Type B pancreatic cell (in vitro differentiated cells): ENCODE results near the gene KIF1A. TPM values are rescaled to one million over a fixed set of nuclear protein-coding genes. Genes with fewer than 3 reads are reported as not detected.

Experiments used
- DNase-seq: peaks from one replicate; pipeline ENCODE4 v3.0.0; 2021; ENCODE audit warnings: mixed read lengths; ENCODE audit not compliant: unreplicated experiment; ENCODE audit errors: extremely low spot score
- H3K27ac Mint-ChIP-seq: 2 replicates; pipeline ENCODE4 v1.8.0; 2021; ENCODE audit warnings: mild to moderate bottlenecking, mixed read lengths
- H3K27me3 Mint-ChIP-seq: 2 replicates; pipeline ENCODE4 v1.8.0; 2021; ENCODE audit warnings: mixed read lengths
- H3K36me3 Mint-ChIP-seq: 2 replicates; pipeline ENCODE4 v1.8.0; 2021; ENCODE audit warnings: mixed read lengths
- H3K4me1 Mint-ChIP-seq: one replicate; pipeline ENCODE4 v1.8.0; 2021; ENCODE audit warnings: mixed read lengths; ENCODE audit not compliant: unreplicated experiment
- H3K4me3 Mint-ChIP-seq: 2 replicates; pipeline ENCODE4 v1.8.0; 2021; ENCODE audit warnings: mild to moderate bottlenecking, mixed read lengths
- H3K9me3 Mint-ChIP-seq: 2 replicates; pipeline ENCODE4 v1.8.0; 2021; ENCODE audit warnings: mixed read lengths
- total RNA-seq: library from RNA; stranded (reverse); gene quantifications from 2 replicates; pipeline ENCODE4 v1.2.1, GENCODE V29; 2021; ENCODE audit warnings: low replicate concordance
- TF ChIP-seq, protein P1 (sequence below): fragments of 200-600 bp; sonication (generic); conservative IDR thresholded peaks from 2 replicates; pipeline ENCODE4 v1.5.0; 2021; ENCODE audit warnings: antibody characterized with exemption, mild to moderate bottlenecking

Gene KIF1A
- total RNA-seq, 1 donor from 2014 or later, result 78.4 TPM

DNA sequence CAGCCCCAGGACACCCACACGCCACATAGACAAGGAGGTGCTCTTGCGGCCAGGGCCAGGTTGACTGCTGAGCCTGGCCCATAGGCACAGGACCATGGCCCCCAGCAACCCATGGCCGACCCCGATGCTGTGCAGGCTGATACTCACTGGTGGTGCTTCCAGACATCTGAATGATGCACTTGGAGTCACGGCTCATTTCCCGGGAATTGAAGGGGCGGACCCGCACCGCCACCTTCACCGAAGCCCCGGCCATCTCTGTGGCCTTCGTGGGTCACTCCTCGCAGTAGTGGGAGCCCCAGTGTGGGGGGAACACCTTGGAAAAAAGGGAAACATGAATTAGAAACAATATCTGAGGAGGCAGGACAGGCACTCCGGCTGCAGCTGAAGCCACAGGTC is 22.5 kb downstream of the KIF1A start:
- Mint-ChIP-seq H3K4me3 (no peak overlapping the region), H3K27me3 (no peaks in the 10 kb centered on the region), H3K36me3 (peaks cover 7% of the 10 kb centered on the region), H3K27ac (no peak overlapping the region), H3K4me1 (peaks cover 30% of the 10 kb centered on the region), H3K9me3 (no peaks in the 10 kb centered on the region)
- TF ChIP-seq, protein P1, sequence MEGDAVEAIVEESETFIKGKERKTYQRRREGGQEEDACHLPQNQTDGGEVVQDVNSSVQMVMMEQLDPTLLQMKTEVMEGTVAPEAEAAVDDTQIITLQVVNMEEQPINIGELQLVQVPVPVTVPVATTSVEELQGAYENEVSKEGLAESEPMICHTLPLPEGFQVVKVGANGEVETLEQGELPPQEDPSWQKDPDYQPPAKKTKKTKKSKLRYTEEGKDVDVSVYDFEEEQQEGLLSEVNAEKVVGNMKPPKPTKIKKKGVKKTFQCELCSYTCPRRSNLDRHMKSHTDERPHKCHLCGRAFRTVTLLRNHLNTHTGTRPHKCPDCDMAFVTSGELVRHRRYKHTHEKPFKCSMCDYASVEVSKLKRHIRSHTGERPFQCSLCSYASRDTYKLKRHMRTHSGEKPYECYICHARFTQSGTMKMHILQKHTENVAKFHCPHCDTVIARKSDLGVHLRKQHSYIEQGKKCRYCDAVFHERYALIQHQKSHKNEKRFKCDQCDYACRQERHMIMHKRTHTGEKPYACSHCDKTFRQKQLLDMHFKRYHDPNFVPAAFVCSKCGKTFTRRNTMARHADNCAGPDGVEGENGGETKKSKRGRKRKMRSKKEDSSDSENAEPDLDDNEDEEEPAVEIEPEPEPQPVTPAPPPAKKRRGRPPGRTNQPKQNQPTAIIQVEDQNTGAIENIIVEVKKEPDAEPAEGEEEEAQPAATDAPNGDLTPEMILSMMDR, result no peak
- DNase-seq, result no peak

DNA sequence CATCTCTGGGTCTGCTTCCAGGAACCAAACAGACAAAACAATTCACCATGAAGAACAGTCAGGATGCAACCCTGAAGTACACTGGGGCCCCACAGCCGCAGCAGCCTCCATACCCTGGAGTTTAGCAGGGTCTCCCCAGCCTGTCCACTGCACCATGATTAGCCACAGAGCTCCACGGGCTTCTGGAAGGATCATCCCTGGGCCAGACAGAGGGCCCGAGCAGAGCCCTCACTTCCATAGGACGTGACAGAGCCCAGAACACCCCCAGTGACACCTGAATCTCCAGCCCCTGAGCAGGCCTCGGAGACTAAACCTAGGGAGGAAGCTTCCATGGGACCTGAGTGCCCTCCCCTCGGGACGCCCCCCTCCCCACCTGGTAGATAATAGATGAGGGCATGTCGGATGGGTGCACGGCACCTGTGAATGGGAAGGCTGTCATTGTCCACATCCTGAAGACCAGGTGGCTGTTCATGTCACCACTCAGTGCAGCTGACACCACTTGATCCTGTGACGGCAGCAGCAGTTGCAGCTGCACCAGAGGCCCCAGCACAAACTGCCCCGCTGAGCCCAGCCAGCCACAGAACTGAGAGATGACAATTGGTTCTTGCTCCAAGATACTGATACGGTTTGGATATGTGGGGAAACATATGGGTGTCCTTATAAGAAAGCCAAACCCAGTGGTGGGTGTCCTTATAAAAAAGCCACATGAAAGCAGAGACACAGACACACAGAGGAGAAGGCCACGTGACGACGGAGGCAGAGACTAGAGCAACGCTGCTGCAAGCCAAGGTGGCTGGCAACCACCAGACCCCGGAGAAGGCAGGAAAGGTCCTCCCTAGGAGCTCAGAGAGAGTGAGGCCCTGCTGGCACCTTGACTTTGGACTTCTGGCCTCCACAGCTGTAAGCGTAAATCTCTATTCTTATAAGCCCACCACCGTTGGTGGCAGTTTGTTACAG is 23.2 kb downstream of the KIF1A start:
- H3K9me3 Mint-ChIP-seq, result no peaks in the 10 kb centered on the region
- no peaks in the 10 kb centered on the region for H3K27me3 Mint-ChIP-seq
- H3K27ac Mint-ChIP-seq, result no peak overlapping the region
- H3K36me3 Mint-ChIP-seq, result peaks cover 7% of the 10 kb centered on the region
- no peak for DNase-seq
- TF ChIP-seq, protein P1, result no peak
- H3K4me3 Mint-ChIP-seq, result no peak overlapping the region
- H3K4me1 Mint-ChIP-seq, result peaks cover 32% of the 10 kb centered on the region

DNA sequence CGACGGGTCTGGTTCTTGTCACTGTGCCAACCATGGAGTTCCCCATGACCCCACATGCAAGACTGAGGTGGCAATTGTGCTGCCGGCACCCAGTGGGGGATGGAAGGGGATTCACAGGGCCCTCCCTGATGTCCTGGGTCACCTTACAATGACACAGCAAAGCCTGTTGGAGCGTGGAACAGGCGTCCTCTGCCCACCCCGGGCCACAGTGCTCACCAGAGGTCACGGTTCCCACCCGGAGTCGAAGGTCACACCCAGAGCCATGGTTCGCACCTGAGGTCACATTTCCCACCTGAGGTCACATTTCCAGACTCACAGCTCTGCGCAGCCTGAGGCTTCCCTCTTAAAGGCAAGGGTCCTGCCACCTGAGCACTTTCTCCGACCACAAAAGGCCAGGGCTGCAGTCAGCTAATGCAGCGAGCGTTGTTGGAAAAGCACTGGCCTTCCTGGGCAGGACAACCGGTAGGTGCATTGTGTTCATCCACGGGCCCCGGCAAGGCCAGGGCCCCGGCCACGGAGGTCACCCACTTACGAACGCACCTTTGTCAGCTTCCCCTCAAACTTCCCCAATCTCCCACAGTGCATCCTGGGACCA is 24.0 kb downstream of the KIF1A start:
- Mint-ChIP-seq H3K27ac (no peak overlapping the region), H3K4me1 (peaks cover 32% of the 10 kb centered on the region), H3K27me3 (no peaks in the 10 kb centered on the region), H3K36me3 (peaks cover 7% of the 10 kb centered on the region), H3K4me3 (no peak overlapping the region), H3K9me3 (no peaks in the 10 kb centered on the region)
- no peak for DNase-seq
- TF ChIP-seq, protein P1, result no peak

DNA sequence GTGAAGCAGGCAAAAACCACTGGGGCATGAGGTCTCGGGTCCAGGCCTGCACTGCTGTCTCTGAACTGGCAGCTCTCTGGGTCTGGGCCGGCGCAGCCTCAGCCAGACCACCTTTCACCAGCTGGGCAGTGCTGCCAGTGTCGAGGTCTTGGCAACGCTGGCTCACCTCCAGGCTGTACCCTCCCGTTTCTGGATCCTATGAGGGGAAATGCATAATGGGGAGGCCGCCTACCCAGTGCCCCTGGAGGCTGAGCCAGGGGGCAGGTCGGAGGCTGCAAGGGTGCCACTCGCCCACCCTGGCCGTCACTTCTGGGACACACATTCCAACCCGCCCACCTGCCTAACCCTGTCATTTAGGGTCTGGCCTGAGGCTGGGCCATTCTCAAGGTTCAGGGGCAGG is 24.6 kb downstream of the KIF1A start:
- H3K36me3 Mint-ChIP-seq, result peaks cover 7% of the 10 kb centered on the region
- peaks cover 30% of the 10 kb centered on the region for H3K4me1 Mint-ChIP-seq
- no peak overlapping the region for H3K4me3 Mint-ChIP-seq
- TF ChIP-seq, protein P1, result no peak
- DNase-seq, result no peak
- no peaks in the 10 kb centered on the region for H3K27me3 Mint-ChIP-seq
- no peak overlapping the region for H3K27ac Mint-ChIP-seq
- H3K9me3 Mint-ChIP-seq, result no peaks in the 10 kb centered on the region

DNA sequence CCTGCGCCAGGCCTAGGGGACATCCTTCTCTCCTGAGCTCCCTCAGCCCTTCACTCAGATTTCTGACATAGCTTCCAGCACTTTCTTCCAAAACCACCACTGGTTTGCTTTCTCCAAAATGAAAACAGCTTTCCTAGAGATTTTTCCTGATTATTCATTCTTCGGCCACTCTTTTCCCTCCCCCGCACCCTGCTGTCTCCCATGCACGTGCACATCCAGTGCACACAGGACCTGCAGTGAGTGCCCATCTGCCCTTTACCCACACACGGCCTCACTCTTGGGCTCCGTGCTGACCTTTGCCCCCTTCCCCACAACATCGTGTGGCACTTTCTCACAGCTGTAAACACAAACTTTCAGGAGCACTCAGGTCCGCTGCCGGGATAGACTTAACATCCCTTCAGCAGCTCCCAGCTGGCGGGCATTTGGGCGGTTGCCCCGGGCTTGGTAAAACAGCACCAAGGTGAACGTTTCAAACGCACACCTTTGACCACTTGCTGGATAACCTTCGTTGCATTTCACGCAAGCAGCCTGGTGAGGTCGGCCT is 25.8 kb downstream of the KIF1A start:
- Mint-ChIP-seq H3K4me1 (peaks cover 21% of the 10 kb centered on the region), H3K4me3 (peak overlapping the region; percentile 45), H3K9me3 (no peaks in the 10 kb centered on the region), H3K27me3 (no peaks in the 10 kb centered on the region), H3K27ac (peak overlapping the region; percentile 83), H3K36me3 (peaks cover 7% of the 10 kb centered on the region)
- DNase-seq, result no peak
- TF ChIP-seq, protein P1, result no peak
